GM12892 (cell line): Measurements from ENCODE around the gene SLC8A1.

ENCODE experiments used
- POLR2A ChIP-seq: IDR thresholded peaks from 2 replicates; pipeline ENCODE4 v1.6.1; 2011; ENCODE audit warnings: low read depth, low read length, control low read depth
- TAF1 ChIP-seq: IDR thresholded peaks from 2 replicates; pipeline ENCODE4 v1.6.1; 2011; ENCODE audit warnings: low read depth, mild to moderate bottlenecking, control low read depth, low read length, borderline replicate concordance

GRCh38 chr2:40261042-40261441 lies 190.8 kb downstream of the SLC8A1 start:
- TF ChIP-seq POLR2A (no peak), TAF1 (no peak)
